H9 (cell line): ENCODE measurements around the gene NUDT21. TPM values are rescaled to one million over a fixed set of nuclear protein-coding genes. Genes with fewer than 3 reads are reported as not detected.

Source experiments
- DNase-seq: peaks from one replicate; pipeline ENCODE4 v3.0.0-alpha.2; 2017
- H2AFZ ChIP-seq: one replicate; pipeline ENCODE4 v1.6.1; 2013; ENCODE audit warnings: mild to moderate bottlenecking, low read length, control low read depth, moderate library complexity
- H2AK5ac ChIP-seq: 2 replicates; pipeline ENCODE4 v1.6.1; 2013; ENCODE audit warnings: low read length, control low read depth, mixed read lengths; ENCODE audit not compliant: insufficient read length
- H2BK120ac ChIP-seq: one replicate; pipeline ENCODE4 v1.6.1; 2013; ENCODE audit warnings: low read depth, mild to moderate bottlenecking, low read length, control low read depth, inconsistent platforms; ENCODE audit not compliant: poor library complexity, severe bottlenecking
- H2BK12ac ChIP-seq: 2 replicates; pipeline ENCODE4 v1.6.1; 2013; ENCODE audit warnings: low read length, control low read depth, mixed read lengths, low read depth; ENCODE audit not compliant: insufficient read length
- H2BK15ac ChIP-seq: 2 replicates; pipeline ENCODE4 v1.6.1; 2013; ENCODE audit warnings: low read depth, low read length, control low read depth
- H2BK20ac ChIP-seq: one replicate; pipeline ENCODE4 v1.6.1; 2013; ENCODE audit warnings: low read depth, mild to moderate bottlenecking, low read length, control low read depth, inconsistent platforms; ENCODE audit not compliant: poor library complexity, severe bottlenecking
- H2BK5ac ChIP-seq: 2 replicates; pipeline ENCODE4 v1.6.1; 2013; ENCODE audit warnings: low read length, control low read depth, mixed read lengths; ENCODE audit not compliant: insufficient read length
- H3K14ac ChIP-seq: 2 replicates; pipeline ENCODE4 v1.6.1; 2013; ENCODE audit warnings: low read length, control low read depth; ENCODE audit not compliant: insufficient read depth
- H3K18ac ChIP-seq: 2 replicates; pipeline ENCODE4 v1.6.1; 2013; ENCODE audit warnings: low read depth, mild to moderate bottlenecking, mixed read lengths, low read length, control low read depth; ENCODE audit not compliant: insufficient read length
- H3K23ac ChIP-seq: 2 replicates; pipeline ENCODE4 v1.6.1; 2013; ENCODE audit warnings: low read length, control low read depth, mixed read lengths, low read depth; ENCODE audit not compliant: insufficient read length
- H3K23me2 ChIP-seq: 2 replicates; pipeline ENCODE4 v1.6.1; 2013; ENCODE audit warnings: low read depth, mild to moderate bottlenecking, mixed read lengths, low read length, control low read depth; ENCODE audit not compliant: insufficient read length, poor library complexity, severe bottlenecking
- H3K27ac ChIP-seq: 2 replicates; pipeline ENCODE4 v1.5.1; 2013; ENCODE audit warnings: low read length, control low read depth, mixed read lengths, low read depth; ENCODE audit not compliant: insufficient read length
- H3K27me3 ChIP-seq: 2 replicates; pipeline ENCODE4 v1.6.1; 2013; ENCODE audit warnings: low read length, control low read depth, inconsistent platforms; ENCODE audit not compliant: insufficient read depth
- H3K4ac ChIP-seq: 2 replicates; pipeline ENCODE4 v1.6.1; 2013; ENCODE audit warnings: low read depth, mild to moderate bottlenecking, control low read depth, inconsistent platforms, low read length, moderate library complexity
- H3K4me1 ChIP-seq: 2 replicates; pipeline ENCODE4 v1.6.1; 2013; ENCODE audit warnings: low read length, control low read depth, inconsistent platforms; ENCODE audit not compliant: insufficient read depth
- H3K4me2 ChIP-seq: 2 replicates; pipeline ENCODE4 v1.6.1; 2013; ENCODE audit warnings: low read length, control low read depth, mixed read lengths; ENCODE audit not compliant: insufficient read length, insufficient read depth
- H3K56ac ChIP-seq: 2 replicates; pipeline ENCODE4 v1.6.1; 2013; ENCODE audit warnings: low read depth, mild to moderate bottlenecking, mixed read lengths, low read length, control low read depth; ENCODE audit not compliant: insufficient read length
- H3K79me1 ChIP-seq: 2 replicates; pipeline ENCODE4 v1.6.1; 2013; ENCODE audit warnings: low read depth, mild to moderate bottlenecking, moderate library complexity, low read length, control low read depth, inconsistent platforms; ENCODE audit not compliant: insufficient read depth, poor library complexity, severe bottlenecking
- H3K79me2 ChIP-seq: 2 replicates; pipeline ENCODE4 v1.6.1; 2013; ENCODE audit warnings: low read length, control low read depth, inconsistent platforms; ENCODE audit not compliant: insufficient read depth
- H3K9ac ChIP-seq: 2 replicates; pipeline ENCODE4 v1.6.1; 2013; ENCODE audit warnings: low read length, control low read depth, mixed read lengths; ENCODE audit not compliant: insufficient read length; ENCODE audit errors: extremely low read depth
- H3K9me3 ChIP-seq: one replicate; pipeline ENCODE4 v1.6.1; 2013; ENCODE audit warnings: low read depth, low read length, inconsistent platforms; ENCODE audit not compliant: control insufficient read depth
- H3T11ph ChIP-seq: one replicate; pipeline ENCODE4 v1.6.1; 2013; ENCODE audit warnings: mild to moderate bottlenecking, low read length, control low read depth, inconsistent platforms
- H4K20me1 ChIP-seq: one replicate; pipeline ENCODE4 v1.6.1; 2013; ENCODE audit not compliant: control insufficient read depth, insufficient read length, insufficient read depth
- H4K5ac ChIP-seq: 2 replicates; pipeline ENCODE4 v1.6.1; 2013; ENCODE audit warnings: low read depth, mild to moderate bottlenecking, mixed read lengths, low read length, control low read depth; ENCODE audit not compliant: insufficient read length
- H4K8ac ChIP-seq: replicated peaks from 2 replicates; pipeline ENCODE4 v1.6.1; 2013; ENCODE audit warnings: low read length, control low read depth, mixed read lengths, low read depth; ENCODE audit not compliant: insufficient read length
- H4K91ac ChIP-seq: 2 replicates; pipeline ENCODE4 v1.6.1; 2013; ENCODE audit warnings: low read depth, mild to moderate bottlenecking, moderate library complexity, mixed read lengths, low read length, control low read depth; ENCODE audit not compliant: insufficient read length
- H3K27ac Mint-ChIP-seq, 3 experiments: 2 replicates in 2 of 3; 3 replicates in 1 of 3; pipeline ENCODE4 v1.8.0; 2020 to 2021; ENCODE audit warnings: mixed read lengths in 3 of 3, mild to moderate bottlenecking in 1 of 3, moderate library complexity in 1 of 3
- H3K27me3 Mint-ChIP-seq: 2 replicates; pipeline ENCODE4 v1.8.0; 2021; ENCODE audit warnings: low read depth, mild to moderate bottlenecking, moderate library complexity, mixed read lengths
- H3K36me3 Mint-ChIP-seq, 3 experiments: 2 replicates in 2 of 3; 3 replicates in 1 of 3; pipeline ENCODE4 v1.8.0; 2020 to 2021; ENCODE audit warnings: low read depth in 3 of 3, mixed read lengths in 3 of 3; ENCODE audit not compliant: insufficient read depth in 1 of 3
- H3K4me1 Mint-ChIP-seq, 2 experiments: 2 replicates each; pipeline ENCODE4 v1.8.0; 2020; ENCODE audit warnings: mixed read lengths in 2 of 2
- H3K4me3 Mint-ChIP-seq, 2 experiments: 2 replicates in 1 of 2; 3 replicates in 1 of 2; pipeline ENCODE4 v1.8.0; 2020 to 2021; ENCODE audit warnings: mild to moderate bottlenecking in 2 of 2, mixed read lengths in 2 of 2, moderate library complexity in 1 of 2
- H3K9me3 Mint-ChIP-seq, 2 experiments: 2 replicates in 1 of 2; 3 replicates in 1 of 2; pipeline ENCODE4 v1.8.0; 2020; ENCODE audit warnings: mild to moderate bottlenecking in 2 of 2, mixed read lengths in 2 of 2, moderate library complexity in 1 of 2
- WGBS: extraction: QIAGEN DNeasy Blood & Tissue Kit; methylation state at CpG from one replicate; pipeline ENCODE4 v1.1.7; 2013; ENCODE audit warnings: missing lambda C conversion rate, low lambda C conversion rate, mixed read lengths; ENCODE audit not compliant: insufficient read length; ENCODE audit errors: extremely low coverage; 5-methylcytosine and 5-hydroxymethylcytosine counted together
- total RNA-seq: library from RNA; stranded (reverse); gene quantifications from 2 replicates; pipeline ENCODE4 v1.2.1, GENCODE V29; 2021
- TF ChIP-seq, protein P1 (sequence below): fragments of 200-600 bp; sonication (generic); conservative IDR thresholded peaks from 3 replicates; pipeline ENCODE4 v1.8.0; 2021; ENCODE audit warnings: antibody characterized with exemption, mild to moderate bottlenecking

Gene NUDT21
- total RNA-seq, 1 experiment from 2014 or later = 276 TPM

DNA sequence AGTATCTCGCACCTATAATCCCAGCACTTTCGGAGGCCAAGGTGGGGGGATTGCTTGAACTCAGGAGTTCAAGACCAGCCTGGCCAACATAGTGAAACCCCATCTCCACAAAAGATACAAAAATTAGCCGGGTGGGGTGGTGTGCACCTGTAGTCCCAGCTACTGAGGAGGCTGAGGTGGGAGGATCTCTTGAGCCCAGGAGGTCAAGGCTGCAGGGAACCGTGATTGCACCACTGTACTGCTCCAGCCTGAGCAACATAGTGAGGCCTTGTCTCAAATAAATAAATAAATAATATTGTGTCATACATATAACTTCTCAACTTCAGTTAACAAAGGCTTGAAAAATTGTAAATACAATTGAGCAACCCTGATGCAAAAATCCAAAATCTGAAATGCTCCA, 34.0 kb downstream of the NUDT21 start:
- Histone ChIP-seq H3K23ac (no peak overlapping the region), H3K56ac (no peak overlapping the region), H2BK12ac (no peak overlapping the region), H2BK5ac (no peak overlapping the region), H3K27ac (no peak overlapping the region), H2BK15ac (no peak overlapping the region), H2BK120ac (no peak overlapping the region), H4K91ac (no peak overlapping the region), H3K9ac (no peak overlapping the region), H3K79me1 (no peaks in the 10 kb centered on the region), H3K4me2 (no peak overlapping the region), H3K23me2 (no peaks in the 10 kb centered on the region), H3K27me3 (no peaks in the 10 kb centered on the region), H3K4me1 (peaks cover 8% of the 10 kb centered on the region; the same call in 1 of the 2 replicates), H2AFZ (no peak overlapping the region), H3K9me3 (no peaks in the 10 kb centered on the region), H3T11ph (no peak overlapping the region), H2AK5ac (no peak overlapping the region), H3K18ac (no peak overlapping the region), H4K20me1 (no peaks in the 10 kb centered on the region), H4K5ac (no peak overlapping the region), H3K14ac (no peak overlapping the region), H4K8ac (no peak overlapping the region), H3K4ac (no peak overlapping the region), H3K79me2 (no peaks in the 10 kb centered on the region; the same call in 1 of the 2 replicates), H2BK20ac (no peak overlapping the region)
- H3K27ac Mint-ChIP-seq = no peak overlapping the region
- peaks cover 24 to 38% of the 10 kb centered on the region in 2 experiments for H3K4me1 Mint-ChIP-seq
- no CpG with 5 or more reads among the region's 4 CpGs for WGBS
- TF ChIP-seq, protein P1, sequence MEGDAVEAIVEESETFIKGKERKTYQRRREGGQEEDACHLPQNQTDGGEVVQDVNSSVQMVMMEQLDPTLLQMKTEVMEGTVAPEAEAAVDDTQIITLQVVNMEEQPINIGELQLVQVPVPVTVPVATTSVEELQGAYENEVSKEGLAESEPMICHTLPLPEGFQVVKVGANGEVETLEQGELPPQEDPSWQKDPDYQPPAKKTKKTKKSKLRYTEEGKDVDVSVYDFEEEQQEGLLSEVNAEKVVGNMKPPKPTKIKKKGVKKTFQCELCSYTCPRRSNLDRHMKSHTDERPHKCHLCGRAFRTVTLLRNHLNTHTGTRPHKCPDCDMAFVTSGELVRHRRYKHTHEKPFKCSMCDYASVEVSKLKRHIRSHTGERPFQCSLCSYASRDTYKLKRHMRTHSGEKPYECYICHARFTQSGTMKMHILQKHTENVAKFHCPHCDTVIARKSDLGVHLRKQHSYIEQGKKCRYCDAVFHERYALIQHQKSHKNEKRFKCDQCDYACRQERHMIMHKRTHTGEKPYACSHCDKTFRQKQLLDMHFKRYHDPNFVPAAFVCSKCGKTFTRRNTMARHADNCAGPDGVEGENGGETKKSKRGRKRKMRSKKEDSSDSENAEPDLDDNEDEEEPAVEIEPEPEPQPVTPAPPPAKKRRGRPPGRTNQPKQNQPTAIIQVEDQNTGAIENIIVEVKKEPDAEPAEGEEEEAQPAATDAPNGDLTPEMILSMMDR = no peak
- H3K9me3 Mint-ChIP-seq = no peaks in the 10 kb centered on the region
- no peak overlapping the region for H3K4me3 Mint-ChIP-seq
- DNase-seq = no peak
- peaks cover 0 to 5% (median 4%) of the 10 kb centered on the region in 3 experiments; a peak in 4 of 7 replicates for H3K36me3 Mint-ChIP-seq
- no peaks in the 10 kb centered on the region; the same call in 1 of the 2 replicates for H3K27me3 Mint-ChIP-seq
